Raji (cell line): Measurements from ENCODE around the gene PROSER1.

Experiments used
- POLR2A ChIP-seq: IDR thresholded peaks from 2 replicates; pipeline ENCODE4 v1.6.1; 2011; ENCODE audit warnings: low read depth, low read length, control low read depth; ENCODE audit not compliant: insufficient read depth

Gene PROSER1

DNA sequence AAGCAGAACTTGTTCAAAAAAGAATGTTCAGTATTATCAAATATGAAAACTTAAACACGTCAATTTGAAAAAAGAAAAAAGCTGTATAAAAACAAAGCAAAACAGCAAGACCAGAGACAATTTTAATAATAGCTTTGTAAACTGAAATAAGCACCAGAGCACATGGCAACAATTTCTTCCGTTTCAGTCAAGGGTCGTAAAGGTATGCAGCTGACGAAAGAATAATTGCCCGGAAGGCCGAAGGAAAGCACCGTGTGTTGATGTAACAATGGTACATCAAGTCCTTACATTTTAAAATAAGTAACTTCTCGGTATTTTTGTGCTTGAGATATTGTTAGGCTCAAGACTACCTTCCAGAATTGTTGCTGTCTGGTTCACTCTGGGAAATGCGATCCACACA is 1.7 kb downstream of the PROSER1 start:
- TF ChIP-seq POLR2A = no peak

DNA sequence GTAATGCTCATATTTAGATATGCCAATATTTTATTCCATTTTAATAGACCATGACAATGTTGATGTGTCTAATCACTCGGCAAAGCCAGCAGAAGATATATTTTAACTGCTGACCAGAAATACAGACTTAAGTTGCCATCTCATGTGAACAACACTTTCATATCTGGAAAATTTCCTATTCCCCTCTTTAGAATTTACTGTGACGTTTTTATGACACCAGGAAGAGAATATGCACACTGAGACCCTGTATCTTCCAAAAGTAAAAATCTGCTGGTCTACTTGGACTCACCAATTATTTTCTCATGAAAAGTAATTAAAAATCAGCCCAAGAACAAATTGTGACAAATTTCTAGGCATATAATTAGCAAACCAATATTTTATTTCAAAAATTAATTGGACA is 2.1 kb downstream of the PROSER1 start:
- no peak for TF ChIP-seq POLR2A

DNA sequence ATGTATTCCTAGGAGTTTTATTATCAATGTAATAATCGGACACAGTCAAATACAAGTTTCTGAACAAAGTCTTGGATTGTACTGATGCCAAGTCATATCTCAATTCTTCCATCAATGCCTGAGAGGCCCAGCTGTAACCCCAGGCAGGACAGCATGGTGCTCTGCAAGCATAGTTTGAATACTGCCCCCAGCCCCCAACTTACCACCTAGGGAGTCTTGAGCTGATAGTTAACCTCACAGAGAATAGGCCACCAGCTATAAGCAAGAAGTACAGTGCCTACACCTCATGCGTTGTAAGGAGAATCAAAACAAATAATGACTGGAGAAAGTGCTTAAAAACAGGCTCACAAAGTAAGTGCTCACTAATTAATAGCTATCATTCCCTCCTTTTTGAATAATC is 2.7 kb downstream of the PROSER1 start:
- no peak for TF ChIP-seq POLR2A

DNA sequence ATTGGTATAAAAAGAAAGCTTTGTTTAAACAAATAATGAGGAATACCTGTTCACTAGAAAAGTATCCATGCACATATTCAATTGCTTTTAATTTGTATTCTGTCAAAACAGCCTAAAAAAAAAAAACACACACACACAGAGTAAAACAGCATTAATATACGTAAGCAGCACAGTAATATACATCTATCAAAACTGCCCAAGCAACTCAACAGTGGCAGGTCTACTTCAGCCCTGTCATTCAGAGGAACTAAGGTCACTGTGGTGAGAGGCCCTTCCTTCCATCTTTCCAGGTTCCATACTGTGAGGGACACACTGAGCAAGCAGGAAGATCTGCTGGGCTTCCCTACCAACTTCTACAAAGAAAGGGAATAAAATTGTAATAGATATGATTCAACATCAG is 3.8 kb downstream of the PROSER1 start:
- no peak for TF ChIP-seq POLR2A

DNA sequence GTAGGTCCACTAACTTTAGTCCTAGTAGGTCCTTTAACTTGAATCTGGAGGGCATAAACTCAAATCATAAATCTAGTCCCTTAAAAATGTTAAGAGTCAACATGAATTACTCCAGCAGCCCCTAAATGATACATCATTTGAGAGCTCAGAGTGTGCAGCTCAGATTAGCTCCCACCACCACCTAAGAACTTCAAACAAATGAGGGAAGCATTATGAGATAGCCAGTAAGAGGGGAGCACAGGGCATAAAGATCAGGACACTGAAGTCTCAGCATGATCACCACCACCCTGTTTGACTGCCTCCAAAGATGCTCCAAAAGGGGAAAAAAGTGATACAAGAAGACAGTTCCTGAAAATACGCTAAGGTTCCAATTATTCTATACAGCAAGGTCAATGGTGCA is 5.7 kb downstream of the PROSER1 start:
- no peak for TF ChIP-seq POLR2A

DNA sequence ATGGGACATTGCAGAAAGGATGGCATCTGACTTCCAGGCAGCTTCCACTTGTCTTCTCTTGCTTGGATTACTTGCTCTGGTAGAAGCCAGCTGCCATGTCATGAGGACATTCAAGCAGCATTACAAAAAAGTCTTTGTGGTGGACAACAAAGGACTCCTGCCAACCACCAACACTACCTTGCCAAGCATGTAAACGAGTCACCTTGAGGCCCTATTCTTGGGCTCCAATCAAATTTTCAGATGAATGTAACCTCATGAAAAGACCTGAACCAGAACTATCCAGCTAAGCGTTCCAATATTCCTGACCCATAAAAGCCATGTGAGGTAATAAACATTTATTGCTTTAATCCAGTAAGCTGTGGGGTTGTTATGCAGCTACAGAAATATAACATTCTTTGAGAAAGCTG is 12.5 kb downstream of the PROSER1 start:
- TF ChIP-seq POLR2A = no peak

DNA sequence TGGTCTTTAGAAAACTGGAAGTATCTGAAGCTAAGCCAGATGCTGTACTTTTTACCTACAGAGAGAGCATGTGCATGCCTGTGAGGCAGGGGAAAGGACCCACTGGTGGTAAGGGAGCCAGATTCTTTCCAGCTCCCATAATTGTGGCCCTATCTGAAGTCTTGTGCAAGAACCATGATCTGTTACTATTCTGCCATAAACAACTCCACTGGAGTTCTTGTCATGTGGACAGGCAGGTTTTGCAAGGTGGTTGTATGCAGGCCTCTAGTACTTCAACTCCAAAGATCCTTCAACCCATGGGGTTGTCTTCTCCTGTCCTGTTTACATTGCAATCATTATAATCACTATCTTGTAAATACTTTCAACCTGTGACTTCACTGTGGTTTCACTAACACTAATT is 14.1 kb downstream of the PROSER1 start:
- TF ChIP-seq POLR2A = no peak

DNA sequence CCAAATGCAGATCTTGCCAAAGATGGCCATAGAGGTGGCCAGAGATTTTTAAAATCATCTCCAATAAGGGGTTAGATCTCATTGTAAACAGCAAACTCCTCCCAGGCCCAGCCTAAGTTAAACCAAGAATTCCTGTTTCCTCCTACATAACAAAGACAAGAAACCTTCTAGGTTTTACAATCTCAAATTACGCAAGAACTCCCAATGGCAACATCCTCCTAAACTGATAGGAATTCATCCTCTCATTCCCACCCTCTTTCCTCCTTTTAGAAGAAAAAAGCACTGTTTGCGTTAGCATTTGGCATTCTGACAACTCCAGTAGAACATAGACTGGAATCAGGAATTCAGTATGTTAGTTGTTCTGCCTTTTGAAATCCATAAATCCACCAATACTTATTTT is 14.6 kb downstream of the PROSER1 start:
- TF ChIP-seq POLR2A = no peak

DNA sequence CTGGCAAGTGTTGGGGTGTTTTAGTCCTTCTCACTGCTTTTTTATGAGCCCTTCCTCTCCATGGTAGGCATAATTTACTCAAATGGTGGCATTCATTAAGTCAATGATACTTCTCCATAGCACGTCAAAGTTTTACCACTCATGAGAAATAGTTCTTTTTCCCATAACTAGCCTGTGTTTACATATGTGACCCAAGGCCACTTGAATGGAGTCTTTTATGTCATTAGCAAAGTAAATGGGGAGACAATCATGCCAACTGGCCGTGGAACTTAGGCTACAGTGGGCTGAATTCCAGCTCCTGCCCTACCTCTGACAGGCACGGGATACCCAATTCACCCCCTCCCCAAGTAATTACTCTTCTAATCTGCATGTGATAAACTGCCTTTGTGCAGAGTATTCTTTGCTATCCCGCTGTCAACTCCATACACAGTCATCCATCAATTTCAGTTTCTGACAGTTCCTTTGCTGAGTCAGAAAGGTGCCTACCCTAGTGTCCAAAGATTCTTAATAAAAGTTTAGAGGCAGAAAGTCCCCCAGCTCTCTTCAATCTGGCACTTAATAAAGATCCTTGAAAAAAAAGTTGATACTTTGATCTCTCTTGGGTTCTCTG is 16.9 kb downstream of the PROSER1 start:
- TF ChIP-seq POLR2A = no peak

DNA sequence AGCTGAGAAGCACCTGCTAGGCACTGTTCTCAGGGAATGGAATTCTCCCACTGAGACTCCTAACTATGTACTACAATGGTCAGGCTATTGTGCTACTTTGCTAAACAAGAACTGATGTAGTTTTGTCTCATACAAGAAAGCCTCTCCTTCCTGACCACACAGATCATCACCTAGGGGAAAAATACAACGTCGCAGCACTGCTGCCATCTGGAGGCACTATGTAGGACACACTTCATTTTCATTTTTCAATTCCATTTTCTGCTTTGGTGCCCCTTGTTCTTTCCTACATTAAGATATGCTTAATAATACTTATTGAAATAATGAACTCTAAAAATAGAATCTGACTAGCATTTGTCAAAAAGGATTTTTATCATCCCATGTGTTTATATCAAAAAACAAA is 21.1 kb downstream of the PROSER1 start:
- TF ChIP-seq POLR2A = no peak

DNA sequence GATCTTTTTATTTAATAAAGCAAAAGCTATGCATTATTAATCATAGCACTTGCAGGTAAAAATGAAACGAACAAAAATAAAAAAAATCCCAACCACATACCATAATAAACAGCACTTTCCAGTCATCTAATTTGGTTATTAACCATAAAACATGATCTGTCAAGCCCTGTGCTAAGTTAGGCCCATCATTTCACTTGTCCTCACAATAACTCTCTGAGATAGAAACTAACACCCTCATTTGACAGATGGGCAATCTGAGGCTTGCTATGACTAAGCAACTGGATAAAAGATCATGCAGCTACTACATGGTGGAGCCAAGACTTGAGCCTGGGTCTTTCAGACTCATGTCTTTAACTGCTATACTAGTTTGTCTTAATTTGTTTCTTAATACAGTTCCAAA is 21.8 kb downstream of the PROSER1 start:
- TF ChIP-seq POLR2A = no peak

DNA sequence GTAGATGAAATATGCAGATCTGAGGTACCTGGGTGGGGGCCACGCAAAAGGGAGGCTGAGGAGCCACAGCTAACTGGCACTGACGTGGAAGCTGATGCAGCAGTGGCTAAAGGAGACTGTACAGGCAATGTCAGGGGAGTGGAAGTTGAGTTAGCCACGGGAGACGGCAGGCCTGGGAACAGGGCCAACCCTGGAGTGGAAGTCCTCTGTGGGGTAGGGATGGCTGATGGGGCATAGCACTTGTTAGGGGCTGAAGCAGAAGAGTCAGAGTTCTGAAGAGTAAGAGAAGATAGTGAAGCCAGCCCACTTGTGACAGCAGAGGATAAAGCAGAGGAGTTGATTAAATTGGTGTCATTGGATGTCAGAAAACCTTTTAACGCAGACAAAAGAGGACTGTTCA is 24.4 kb downstream of the PROSER1 start:
- no peak for TF ChIP-seq POLR2A

DNA sequence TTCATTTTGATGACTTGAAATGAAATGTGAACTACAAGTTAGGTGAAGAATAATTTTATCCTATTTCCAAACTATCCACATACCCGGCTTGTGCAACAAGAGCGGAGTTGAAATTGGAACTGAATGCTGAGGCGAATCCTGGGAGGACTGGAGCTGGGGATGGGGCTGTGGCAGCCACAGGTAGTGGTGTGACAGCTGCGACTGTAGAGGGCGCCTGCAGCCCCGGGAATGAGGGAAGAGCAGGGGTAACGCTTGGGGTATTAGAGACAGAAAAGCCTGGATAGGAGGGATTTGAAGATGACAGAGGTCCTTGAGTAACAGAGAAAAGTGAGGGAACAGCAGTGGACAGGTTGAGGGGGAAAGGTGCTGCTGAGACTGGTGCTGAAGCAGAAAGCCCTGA is 25.3 kb downstream of the PROSER1 start:
- no peak for TF ChIP-seq POLR2A

DNA sequence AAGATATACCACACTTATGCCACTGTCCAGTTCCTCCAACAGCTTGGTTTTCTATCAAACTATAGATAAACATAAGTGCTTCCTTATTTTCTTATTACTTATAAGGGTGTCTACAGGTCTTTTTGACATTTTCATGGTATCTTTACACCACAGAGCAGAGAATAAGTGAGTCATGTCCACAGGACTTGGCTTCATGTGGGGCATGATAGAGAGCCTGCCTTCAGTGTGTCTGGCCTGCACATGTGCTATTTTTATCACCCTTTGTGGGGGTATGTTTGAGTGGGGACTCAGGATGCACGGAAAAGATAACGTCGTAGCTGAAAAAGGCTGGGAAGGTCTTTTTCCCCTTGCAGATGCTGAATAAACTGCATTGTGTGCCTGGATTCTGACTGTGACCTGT is 39.1 kb downstream of the PROSER1 start:
- TF ChIP-seq POLR2A = no peak

DNA sequence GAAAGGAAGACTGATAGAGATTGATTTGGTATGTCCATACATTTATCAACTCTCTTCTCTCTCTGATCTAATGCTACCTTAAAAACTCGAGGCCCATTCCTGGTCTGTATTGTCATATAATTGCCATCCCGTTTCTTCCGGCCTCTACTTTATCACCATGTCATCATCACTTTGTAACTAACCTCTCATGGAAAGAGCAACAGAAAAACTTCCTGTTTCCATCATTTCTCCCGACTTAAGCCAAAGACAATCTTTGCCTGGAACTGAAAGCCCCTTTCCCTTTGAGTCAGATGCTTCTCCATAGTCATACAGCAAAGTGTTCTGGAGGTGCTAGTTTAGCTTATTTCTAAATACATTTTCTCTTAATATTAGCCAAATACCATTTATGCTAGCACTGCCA is 44.5 kb downstream of the PROSER1 start:
- no peak for TF ChIP-seq POLR2A

DNA sequence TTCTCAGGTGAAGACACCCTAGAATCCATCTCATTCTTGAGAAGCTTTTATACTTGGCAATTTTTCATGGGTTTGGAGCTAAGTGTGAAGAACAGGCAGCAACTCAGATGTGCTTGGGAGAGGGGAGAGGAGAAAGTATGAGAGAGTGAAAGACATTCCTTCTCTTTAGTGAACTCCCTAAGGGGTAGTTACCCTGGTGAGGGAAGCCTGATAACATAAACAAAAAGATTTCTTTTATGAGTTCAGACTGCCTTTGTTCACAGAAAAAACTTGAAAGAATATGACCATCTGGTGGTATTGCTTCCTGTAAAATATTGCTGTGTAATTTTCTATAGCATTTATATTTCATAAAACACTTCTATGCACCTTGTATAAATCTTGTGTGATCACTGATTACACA is 47.2 kb downstream of the PROSER1 start, which contains the start of gene STOML3:
Gene STOML3 (minus strand): TSS at position 139 of the 400 bp plus-strand sequence. CDS start 110 bp downstream, at position 29.
- no peak for TF ChIP-seq POLR2A

DNA sequence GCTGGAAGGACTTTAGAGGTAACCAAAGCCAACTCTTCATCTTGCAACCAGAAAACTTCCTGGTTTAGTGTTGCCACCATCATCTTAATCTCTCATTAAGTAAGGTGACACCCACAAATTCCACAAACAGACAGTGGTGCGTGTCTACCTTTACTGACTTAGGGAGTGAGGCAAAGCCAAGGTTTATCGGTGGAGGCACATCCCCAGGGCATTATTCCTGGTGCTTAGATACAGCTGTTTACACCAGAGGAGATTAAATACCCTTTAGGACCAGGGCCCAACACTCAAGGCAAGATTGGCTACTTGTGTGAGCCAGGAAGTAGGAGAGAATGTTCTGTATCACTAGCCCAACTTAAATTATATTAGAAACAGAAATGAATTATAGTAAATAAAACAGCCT is 56.8 kb downstream of the PROSER1 start:
- no peak for TF ChIP-seq POLR2A
